Gastrocnemius medialis (tissue), 4 donors: Measurements from ENCODE around the gene SLC35G6.

ENCODE experiments used
- POLR2A ChIP-seq, 2 donors: fragments of 450-650 bp; IDR thresholded peaks; one replicate each; pipeline ENCODE4 v1.6.1; 2017; ENCODE audit warnings: antibody characterized with exemption in 2 of 2, mild to moderate bottlenecking in 2 of 2, moderate library complexity in 2 of 2
- TF ChIP-seq, protein P1 (sequence below), 5 experiments: fragments of 450-650 bp in 3 of 5; fragments of 200-600 bp in 2 of 5; sonication (generic) in 2 of 5; IDR thresholded peaks in 4 of 5; conservative IDR thresholded peaks in 1 of 5; 1 replicate in 4 of 5; 2 replicates in 1 of 5; pipeline ENCODE4 v1.5.1; 2016 to 2019; ENCODE audit warnings: antibody characterized with exemption in 5 of 5, mild to moderate bottlenecking in 3 of 5, moderate library complexity in 3 of 5

DNA sequence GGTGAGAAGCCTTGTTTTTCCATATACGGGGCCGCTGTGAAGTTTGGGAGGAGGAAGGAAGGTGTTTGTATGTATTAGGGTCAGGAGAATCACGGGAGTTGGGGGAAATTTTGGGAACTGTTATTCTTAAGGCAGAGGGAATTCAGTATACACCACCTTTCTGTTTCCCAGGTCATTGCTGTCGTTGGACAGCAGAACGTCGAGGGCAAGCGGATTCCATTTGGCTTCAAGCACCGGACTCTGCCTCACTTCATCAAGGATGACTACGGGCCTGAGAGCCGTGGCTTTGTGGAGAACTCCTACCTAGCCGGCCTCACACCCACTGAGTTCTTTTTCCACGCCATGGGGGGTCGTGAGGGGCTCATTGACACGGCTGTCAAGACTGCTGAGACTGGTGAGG is 20.5 kb downstream of the SLC35G6 start:
- TF ChIP-seq, protein P1, sequence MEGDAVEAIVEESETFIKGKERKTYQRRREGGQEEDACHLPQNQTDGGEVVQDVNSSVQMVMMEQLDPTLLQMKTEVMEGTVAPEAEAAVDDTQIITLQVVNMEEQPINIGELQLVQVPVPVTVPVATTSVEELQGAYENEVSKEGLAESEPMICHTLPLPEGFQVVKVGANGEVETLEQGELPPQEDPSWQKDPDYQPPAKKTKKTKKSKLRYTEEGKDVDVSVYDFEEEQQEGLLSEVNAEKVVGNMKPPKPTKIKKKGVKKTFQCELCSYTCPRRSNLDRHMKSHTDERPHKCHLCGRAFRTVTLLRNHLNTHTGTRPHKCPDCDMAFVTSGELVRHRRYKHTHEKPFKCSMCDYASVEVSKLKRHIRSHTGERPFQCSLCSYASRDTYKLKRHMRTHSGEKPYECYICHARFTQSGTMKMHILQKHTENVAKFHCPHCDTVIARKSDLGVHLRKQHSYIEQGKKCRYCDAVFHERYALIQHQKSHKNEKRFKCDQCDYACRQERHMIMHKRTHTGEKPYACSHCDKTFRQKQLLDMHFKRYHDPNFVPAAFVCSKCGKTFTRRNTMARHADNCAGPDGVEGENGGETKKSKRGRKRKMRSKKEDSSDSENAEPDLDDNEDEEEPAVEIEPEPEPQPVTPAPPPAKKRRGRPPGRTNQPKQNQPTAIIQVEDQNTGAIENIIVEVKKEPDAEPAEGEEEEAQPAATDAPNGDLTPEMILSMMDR (IDR thresholded peaks at IDR 0.05 in 4 of 5, conservative IDR thresholded peaks at IDR 0.05 in 1 of 5): no peak
- TF ChIP-seq POLR2A (IDR thresholded peaks at IDR 0.05): no peak
